Measurements from ENCODE around the gene ADAT1.
"Not testable (repeated sequence)": the region's sequence is repeated elsewhere in the genome, so short reads cannot be mapped to it uniquely, and the experiment has no call there.

The ADAT1 gene

DNA sequence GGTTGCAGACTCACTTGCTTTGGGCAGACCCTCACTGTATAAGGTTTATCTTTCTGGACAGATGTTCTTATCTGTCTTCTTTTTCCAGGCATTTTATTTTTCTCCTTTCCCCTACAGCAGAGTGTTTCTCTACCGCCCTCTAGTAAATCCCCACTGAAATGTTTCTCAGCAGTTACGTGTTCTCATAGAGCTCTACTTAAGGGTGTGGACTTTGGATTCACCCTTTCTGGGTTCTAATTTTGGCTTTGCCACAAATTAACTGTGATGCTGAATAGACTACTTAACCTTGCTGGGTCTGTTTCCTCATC lies 2.0 kb downstream of the ADAT1 start:
- no peak for DNase-seq (ENCODE audit: insufficient read length, low spot score)
- FAIRE-seq, result no peak

DNA sequence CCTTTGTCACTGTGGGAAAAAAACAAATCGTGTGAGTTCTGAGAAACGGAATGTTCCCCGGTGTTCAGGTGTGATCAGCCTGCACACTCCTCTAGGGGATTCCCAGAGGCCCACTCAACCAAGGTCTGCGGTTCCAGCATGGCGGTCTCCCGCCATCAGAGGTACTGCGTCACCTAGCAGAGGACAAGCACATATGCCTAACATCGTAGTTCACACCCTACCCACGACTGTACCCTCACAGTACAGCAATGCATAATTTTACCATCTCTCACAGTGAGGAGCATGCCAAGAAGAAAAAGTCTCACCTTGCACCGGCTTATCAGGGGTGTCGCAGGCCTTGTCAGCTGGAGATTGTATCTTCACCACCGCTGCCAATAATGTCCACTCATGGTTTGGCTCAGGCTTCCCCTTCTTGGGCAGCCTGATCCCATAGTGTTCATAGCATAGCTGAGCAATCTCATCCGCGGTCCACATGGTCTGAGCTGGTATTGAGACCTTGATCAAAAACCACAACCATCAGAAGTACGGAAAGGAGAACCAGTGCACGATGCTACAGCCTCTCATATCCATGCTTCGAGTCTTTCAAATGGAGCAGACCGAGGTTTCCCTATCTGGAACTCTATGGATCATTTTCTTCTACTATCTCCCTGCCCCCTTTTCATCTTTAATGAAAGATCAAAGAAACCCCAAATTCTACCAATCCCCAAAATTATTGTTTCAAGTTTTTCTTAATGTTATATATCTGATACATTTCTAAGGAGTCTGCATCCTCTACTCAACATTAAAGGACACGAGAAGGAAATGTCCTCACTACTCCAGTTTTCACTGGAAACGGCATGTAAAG lies 2.5 kb downstream of the ADAT1 start:
- FAIRE-seq, result no peak
- no peak for DNase-seq (ENCODE audit: insufficient read length, low spot score)

GRCh38 chr16:75618780-75619179 lies 4.3 kb downstream of the ADAT1 start:
- DNase-seq (ENCODE audit: insufficient read length, low spot score) (no peak), FAIRE-seq (no peak)

DNA sequence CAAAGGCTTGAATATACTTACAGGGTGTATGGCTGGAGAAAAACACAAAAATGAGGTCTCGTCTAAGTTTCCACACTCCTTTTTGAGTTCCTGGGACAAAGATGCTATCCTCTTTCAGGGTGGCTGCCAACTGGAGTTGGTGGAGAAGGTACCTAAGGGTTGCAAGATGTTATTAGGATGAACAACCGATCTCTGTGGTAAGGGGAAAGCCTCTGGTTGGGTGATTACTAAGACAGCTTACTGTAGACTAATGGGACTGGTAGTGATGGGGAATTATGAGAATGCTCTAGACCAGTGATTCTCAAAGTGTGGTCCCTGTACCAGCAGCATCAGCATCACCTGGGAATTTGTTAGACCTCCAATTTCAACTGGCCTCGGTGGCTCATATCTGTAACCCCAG lies 6.0 kb downstream of the ADAT1 start:
- FAIRE-seq, result no peak
- no peak for DNase-seq (ENCODE audit: insufficient read length, low spot score)

DNA sequence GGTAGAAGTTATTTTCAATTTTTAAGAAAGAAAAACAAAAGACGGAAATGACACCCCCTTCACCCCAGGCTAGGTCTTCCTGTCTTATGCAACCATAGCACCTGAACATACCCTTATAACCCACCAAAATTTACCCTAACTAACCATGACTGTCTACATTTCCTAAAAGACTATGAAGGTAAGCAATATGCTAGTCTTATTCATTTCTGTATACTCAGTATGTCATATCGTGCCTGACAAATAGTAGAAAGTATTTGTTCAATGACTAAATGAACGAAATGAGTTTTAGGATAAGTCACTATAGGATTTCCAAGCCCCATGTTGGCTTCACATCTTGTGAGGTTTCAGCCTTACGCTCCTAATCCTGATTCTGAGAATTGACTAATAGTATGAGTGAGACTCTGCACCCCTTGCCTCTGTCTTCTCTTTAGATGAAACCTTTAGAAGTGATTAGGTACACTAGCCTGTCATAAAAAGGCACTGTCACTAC lies 6.5 kb downstream of the ADAT1 start:
- no peak for DNase-seq (ENCODE audit: insufficient read length, low spot score)
- FAIRE-seq, result no peak

DNA sequence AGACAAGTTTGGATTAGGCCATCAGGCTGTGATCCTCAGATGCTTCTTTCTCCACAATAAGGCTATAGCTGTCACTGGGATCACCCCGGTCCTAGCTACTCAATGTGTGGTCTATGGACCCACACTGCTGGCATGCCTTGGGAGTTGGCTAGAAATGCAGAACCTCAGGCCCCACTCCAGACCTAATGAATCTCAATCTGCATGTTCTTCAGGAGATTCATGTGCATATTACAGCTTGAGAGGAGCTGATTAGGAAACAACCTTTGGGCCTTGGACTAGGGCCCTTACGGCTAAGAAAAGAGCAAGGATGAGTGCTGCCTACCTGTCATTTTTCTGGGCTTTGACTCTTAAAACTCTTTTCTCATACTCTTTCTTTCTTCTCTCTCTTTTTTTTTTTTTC lies 7.5 kb downstream of the ADAT1 start:
- DNase-seq (ENCODE audit: insufficient read length, low spot score) (no peak), FAIRE-seq (no peak)

DNA sequence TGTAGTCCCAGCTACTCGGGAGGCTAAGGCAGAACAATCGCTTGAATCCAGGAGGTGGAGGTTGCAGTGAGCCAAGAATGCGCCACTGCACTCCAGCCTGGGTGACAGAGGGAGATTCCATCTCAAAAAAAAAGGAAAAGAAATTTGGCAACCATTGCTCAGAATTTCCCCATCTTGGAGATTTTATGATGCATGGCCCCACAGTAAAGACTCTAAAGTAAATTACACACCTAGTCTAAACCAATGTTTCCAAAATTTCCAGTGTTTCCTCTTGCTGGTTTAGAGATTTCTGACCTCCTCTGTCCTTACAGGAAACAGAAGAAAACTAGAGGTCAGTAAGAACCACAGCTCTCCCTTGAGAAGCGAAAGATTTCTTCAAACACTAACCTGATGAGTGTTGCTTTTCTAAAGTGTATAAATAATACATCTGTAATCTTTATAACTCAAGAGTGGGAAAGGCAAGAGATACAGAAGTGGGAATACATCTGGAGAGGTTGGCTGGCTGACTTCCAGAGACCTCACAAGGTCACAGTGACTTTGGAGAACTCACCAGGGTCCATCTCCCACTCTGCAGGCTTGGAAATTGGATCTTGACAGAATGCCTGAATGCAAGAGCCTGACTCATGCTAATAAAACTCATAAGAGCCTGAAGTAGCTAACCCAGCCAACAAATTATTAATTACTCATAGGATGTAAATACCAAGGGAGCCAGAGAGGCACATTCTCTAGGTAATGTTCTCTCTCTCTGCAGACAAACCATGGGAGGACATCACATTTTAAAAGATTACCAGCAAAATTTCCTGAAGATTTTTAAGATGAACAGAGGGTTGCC lies 8.8 kb downstream of the ADAT1 start:
- FAIRE-seq (no peak), DNase-seq (ENCODE audit: insufficient read length, low spot score) (no peak)

DNA sequence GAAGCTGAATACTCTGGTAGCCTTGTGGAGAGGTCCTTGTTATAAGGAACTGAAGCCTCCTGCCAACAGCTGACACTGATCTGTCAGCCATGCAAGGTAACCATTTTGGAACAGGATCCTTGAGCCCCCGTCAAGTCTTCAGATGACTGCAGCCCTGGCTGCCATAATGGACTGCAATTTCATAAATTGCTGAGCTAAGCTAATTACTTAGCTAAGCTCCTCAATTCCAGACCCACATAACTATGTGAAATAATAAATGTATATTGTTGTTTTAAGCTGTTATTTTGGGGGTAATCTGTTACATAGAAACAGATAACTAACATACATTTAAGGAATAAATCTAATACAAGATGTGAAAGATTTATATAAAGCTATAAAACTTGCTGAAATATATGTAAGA lies 16.6 kb downstream of the ADAT1 start:
- FAIRE-seq (no peak), DNase-seq (ENCODE audit: insufficient read length, low spot score) (no peak)

- no peak for DNase-seq (ENCODE audit: insufficient read length, low spot score)
- FAIRE-seq, result no peak
Observed at GRCh38 chr16:75603241-75603640, 19.8 kb downstream of the ADAT1 start.

DNA sequence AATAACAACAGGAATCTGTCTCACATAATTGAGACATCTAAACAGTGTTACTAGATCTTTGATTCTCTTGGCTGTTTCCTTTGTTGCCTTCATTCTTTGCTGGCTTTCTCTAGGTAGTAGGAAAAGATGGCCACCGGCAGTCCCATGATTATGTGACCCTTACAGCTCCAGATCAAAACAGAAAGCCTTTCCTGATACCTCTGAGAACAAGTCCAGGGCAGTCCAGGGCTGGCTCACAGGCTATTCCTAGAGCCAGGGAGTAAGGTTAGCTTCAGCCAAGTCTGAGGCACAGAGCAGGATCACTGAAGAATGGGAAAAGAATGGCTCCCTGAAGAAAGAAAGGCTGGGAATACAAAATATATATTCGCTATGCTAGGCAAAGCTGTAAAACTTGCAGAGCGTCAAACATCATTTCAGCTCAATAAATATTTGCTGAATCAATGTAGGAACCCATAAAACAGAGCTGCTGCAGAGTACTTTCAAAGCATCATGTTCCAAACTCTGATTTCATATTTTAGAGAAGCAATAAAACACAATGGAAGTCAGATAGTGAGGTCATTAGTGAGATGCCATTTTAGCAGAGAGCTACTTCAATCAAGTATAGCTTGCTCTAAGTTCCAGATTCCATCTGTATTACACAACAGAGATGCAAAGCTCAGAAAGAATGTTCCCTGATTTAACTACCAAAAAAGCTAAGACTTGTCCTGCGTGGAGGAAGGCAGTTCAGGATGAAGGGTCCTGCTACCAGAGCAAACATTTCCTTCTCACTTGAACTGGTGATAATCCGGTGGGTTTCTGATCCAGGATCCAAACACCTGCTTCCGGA lies 23.4 kb downstream of the ADAT1 start:
- FAIRE-seq, result no peak
- DNase-seq (ENCODE audit: insufficient read length, low spot score), result no peak

DNA sequence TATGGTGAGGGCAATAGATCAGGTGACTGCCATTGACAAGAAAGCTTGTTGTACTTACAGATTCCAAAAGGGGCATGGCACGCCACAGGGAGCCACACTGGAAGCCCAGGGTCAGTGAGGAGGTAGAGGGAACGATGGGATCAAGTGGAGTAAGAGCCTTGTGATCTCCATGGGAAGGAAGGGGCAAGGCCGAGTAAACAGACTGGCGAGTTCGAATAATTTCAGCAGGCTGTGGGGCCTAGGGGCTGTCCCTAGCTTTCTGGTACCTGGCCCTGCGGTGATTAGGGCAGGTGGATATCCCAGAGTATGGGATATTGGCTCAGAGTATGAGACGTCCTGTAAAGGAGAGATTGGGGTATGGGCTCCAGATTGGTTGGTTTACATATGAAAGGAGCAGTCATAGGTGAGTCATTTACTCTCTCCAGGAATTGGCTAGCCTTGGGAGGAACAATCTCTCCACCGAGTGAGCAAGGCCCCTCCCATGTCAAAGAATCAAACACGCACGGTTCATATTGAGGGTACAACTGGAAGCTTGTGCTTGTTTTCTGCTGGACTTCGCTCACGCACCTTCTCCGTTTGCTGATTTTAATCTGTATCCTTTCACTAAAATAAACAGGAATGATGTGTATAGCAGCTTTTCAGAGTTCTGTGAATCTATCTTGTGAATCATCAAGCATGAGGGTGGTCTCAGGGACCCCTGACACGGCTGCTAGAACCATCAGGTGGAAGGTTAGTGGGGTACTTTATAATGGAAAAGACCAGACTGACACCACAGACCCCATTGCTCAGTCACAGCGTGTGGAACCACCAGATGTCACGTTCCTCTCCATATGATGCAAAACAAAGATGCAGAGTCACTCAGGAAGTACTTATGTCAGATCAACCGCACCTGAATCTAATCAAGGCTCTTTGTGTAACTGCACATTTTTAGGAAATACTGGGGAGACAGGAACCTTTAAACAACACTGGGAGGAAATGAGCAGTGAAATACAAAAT lies 29.0 kb downstream of the ADAT1 start:
- no peak for DNase-seq (ENCODE audit: insufficient read length, low spot score)
- FAIRE-seq, result no peak

DNA sequence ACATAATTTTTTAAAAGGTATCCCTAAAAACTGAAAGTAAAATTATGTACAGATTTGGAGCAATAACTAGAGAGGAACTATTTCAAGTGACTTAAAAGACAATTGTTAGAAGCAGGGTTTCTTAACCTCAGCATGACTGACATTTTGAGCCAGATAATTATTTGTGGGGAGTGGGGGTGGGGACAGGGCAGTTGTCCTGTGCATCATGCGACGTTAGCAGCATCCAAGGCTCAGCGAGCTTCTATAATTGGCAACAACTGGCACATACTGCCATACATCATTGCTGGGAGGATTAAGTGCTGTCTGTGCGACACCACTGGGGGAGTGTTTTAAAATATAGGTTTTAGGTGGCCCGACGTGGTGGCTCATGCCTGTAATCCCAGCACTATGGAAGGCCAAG lies 29.8 kb downstream of the ADAT1 start:
- DNase-seq (ENCODE audit: insufficient read length, low spot score) (no peak), FAIRE-seq (no peak)

GRCh38 chr16:75591927-75592326 lies 31.2 kb downstream of the ADAT1 start:
- DNase-seq (ENCODE audit: insufficient read length, low spot score); FAIRE-seq: not testable (repeated sequence)

- DNase-seq (ENCODE audit: insufficient read length, low spot score) (no peak), FAIRE-seq (no peak)
Observed at GRCh38 chr16:75590920-75591843, 31.9 kb downstream of the ADAT1 start.

- DNase-seq (ENCODE audit: insufficient read length, low spot score) (no peak), FAIRE-seq (no peak)
Observed at GRCh38 chr16:75589306-75589705, 33.8 kb downstream of the ADAT1 start.

- DNase-seq (ENCODE audit: insufficient read length, low spot score), result no peak
- no peak for FAIRE-seq
Observed at GRCh38 chr16:75588716-75589115, 34.4 kb downstream of the ADAT1 start.

DNA sequence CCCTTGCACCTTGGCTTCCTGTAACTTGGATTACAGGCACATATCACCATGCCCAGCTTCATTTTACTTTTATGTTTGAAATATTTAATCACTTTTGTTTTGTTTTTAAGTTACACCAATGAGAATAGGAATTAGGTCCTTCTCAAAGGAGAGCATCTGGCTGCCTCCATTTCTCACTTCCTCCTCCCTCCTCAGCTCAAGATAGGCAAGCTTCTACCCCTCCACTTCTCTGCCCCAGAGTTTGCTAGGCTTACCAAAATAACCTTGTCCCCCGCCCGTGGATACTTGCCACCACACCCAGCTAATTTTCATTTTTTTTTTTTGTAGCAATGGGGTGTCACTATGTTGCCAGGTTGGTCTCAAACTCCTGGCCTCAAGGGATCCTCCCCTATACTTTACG lies 39.0 kb downstream of the ADAT1 start:
- FAIRE-seq (peak; percentile 31), DNase-seq (ENCODE audit: insufficient read length, low spot score) (no peak)

DNA sequence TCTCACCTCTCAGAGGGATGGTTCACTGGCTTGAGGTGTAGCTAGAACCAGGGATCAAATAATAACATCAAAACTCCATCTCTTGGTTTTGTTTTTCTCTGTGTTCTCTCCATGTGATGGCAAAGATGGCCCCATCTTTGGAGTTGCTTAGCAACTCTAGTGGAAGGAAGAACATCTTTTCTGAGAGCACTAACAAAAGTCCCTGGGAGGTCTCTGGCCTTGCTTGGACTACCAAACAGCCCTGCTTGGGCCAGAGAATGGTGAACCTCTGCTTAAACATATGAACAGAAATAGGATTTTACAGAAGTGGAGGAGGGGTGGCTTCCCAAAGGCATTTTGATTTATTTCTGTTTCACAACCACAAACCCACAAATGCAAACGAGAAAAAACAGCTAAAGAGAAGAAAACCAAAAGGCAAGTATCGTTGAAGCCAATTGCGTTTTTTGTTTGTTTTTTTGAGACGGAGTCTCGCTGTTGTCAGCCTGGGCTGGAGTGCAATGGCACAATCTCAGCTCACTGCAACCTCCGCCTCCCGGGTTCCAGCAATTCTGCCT lies 43.7 kb downstream of the ADAT1 start:
- FAIRE-seq (no peak), DNase-seq (ENCODE audit: insufficient read length, low spot score) (no peak)

GRCh38 chr16:75578725-75579124 lies 44.4 kb downstream of the ADAT1 start:
- DNase-seq (ENCODE audit: insufficient read length, low spot score), result no peak
- no peak for FAIRE-seq
